ENCODE results near the gene GABRR3.

Gene GABRR3

GRCh38 chr3:98035208-98035607, at the start of gene GABRR3:
GABRR3 (minus strand) TSS chr3:98035315; CDS start chr3:98034987, 328 bp downstream.
- DNase-seq (ENCODE audit: low spot score), result no peak

- no peak for DNase-seq (ENCODE audit: low spot score)
These were observed 38.4 kb upstream of the GABRR3 start for GRCh38 chr3:98073486-98073885.

GRCh38 chr3:98070840-98071239, 35.7 kb upstream of the GABRR3 start:
- DNase-seq (ENCODE audit: low spot score), result no peak

DNA sequence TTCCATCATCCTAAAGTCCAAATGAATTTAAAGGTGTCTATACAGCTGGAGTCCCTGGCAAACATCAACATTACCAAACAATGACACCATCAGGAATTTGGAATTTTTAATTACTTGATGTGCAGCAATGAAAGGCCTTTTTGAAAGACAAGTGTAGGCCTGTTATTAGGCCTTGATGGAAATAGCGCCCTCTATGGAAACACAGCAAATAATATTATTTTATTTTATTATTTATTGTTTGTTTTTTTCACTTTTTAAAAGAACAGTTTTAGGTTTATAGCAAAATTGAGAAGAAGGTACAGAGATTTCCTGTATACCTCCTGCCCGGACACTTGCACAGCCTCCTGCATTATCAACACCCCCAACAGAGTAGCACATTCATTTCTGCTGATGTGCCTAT, 33.7 kb upstream of the GABRR3 start:
- no peak for DNase-seq (ENCODE audit: low spot score)

DNA sequence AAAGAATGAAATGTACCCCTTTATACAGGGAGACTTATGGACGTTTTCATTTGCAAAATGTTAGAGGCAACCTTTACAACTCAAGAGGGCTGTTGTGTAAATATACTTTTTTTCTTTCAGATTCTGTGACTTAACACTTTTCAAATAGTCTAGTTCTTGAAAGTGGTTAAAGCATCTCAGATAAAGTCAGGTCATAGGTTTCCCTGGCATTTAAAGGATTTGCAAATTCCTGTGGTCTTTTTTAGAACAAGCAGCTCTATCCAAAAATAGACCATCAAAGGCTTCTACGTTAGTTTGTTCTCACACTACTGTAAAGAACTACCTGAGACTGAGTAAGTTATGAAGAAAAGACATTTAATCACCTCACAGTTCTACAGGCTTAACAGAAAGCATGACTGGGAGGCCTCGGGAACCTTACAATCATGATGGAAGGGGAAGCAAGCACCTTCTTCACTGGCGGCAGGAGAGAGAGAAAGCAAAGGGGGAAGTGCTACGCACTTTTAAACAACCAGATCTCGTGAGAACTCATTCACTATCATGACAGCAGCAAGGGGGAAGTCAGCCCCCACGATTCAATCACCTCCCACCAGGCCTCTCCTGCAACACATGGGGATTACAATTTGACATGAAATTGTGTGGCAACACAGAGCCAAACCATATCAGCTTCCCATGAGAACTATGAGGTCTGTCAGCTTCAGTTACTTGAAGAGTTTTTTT, 23.3 kb upstream of the GABRR3 start:
- no peak for DNase-seq (ENCODE audit: low spot score)

DNA sequence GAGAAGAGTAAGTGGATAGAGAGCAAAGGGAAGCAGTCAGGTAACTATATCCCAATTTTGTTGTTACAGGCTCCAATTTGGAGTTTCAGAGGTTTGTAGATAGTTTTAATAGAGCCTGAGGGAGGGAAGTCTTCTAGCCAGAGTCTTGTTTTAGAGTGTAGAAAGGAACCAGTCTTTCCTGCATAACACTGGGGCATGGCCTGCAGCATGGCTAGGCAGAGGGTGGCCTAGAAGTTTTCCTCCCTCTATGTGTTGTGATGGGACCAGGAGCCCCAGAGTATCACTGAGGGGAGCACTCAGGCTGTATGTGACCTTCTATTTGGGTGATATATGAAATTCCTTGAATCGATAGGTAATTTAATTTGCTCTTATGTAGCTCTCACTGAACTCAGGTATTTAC, 22.5 kb upstream of the GABRR3 start:
- no peak for DNase-seq (ENCODE audit: low spot score)

DNA sequence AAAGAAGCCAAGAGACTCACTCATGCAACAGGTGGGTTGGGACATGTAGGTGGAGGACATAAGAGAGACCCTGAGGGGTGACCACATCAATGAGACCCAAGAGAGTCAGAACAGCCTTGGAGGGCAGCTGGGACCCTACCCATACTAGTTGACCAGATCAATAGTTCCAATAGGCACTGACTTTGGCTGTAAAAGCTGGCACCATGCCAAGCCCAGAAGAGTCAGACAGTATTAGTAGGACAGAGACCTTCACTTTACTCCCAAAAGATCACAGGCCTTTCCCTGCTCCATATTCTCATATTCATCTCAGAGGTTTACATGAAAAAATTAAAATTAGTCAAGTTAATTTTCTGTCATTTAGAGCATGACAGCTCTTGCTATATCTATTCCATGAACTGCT, 20.9 kb upstream of the GABRR3 start:
- DNase-seq (ENCODE audit: low spot score), result no peak

DNA sequence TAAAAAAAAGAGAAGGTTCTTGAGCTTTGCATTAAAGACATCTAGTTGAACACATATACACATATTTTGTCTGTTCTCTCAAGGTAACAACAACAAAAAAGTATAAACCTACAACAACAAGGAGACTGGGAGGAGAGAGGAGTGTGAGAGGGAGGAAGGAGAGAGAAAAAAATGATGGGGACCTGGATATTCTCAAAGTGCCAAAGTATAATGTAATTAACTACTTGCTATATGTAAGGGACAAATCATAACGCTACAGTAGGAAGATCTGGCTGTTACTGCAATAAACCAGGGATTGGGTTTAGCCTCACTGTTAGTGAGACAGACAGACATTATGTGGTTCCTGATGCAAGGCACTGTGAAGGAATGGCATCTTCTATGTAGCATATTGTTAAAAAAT, 14.2 kb upstream of the GABRR3 start:
- DNase-seq (ENCODE audit: low spot score), result no peak

DNA sequence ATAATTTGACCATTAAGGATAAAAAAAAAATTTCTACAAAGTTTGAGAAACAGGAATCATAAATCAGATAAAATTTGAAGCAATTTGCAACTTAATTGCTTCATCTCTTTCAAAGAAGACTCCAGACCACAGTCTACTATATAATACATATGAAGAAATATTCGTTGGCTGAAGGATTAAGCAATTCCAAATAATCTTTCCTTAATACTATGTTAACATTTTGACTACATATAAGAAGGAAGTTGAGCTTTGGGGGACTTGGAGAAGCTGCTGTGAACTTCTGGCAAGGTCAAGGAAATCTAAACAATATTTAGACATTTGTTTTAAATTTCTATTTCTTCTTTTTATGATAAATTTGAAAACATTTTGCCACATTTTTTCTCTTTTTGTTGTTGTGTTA, 13.5 kb upstream of the GABRR3 start:
- DNase-seq (ENCODE audit: low spot score), result no peak

GRCh38 chr3:98041350-98041749, 6.2 kb upstream of the GABRR3 start:
- no peak for DNase-seq (ENCODE audit: low spot score)

- DNase-seq (ENCODE audit: low spot score), result peak; percentile 79
These were observed 4.4 kb upstream of the GABRR3 start for GRCh38 chr3:98039322-98040024.

GRCh38 chr3:98038876-98039275, 3.8 kb upstream of the GABRR3 start:
- no peak for DNase-seq (ENCODE audit: low spot score)

- DNase-seq (ENCODE audit: low spot score), result no peak
These were observed 3.2 kb upstream of the GABRR3 start for GRCh38 chr3:98038286-98038685.

GRCh38 chr3:98034486-98034885, 629 bp downstream of the GABRR3 start:
- no peak for DNase-seq (ENCODE audit: low spot score)

GRCh38 chr3:98034036-98034435, 1.1 kb downstream of the GABRR3 start:
- no peak for DNase-seq (ENCODE audit: low spot score)

- no peak for DNase-seq (ENCODE audit: low spot score)
These were observed 2.2 kb downstream of the GABRR3 start for GRCh38 chr3:98032904-98033303.

- DNase-seq (ENCODE audit: low spot score), result no peak
These were observed 2.9 kb downstream of the GABRR3 start for GRCh38 chr3:98032265-98032664.

DNA sequence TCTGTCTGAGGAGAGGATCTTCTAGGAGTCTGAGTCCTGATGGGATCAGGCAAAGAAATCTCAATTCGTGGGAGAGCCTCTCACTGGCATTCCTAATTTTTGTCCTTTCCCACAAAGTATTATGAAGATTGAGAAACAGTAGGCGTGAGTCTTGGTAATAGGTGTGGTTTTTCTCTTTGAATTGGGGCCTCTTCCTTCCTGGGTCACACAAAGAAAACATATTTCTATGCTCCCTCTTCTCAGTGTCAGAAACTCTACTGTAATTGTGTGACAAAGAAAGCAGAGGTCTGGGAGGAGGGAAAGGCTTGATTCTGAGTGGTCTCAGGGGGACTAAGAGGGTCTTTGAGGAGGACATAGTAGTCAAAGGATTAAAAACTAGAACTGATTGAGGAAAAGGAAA, 6.0 kb downstream of the GABRR3 start:
- no peak for DNase-seq (ENCODE audit: low spot score)

DNA sequence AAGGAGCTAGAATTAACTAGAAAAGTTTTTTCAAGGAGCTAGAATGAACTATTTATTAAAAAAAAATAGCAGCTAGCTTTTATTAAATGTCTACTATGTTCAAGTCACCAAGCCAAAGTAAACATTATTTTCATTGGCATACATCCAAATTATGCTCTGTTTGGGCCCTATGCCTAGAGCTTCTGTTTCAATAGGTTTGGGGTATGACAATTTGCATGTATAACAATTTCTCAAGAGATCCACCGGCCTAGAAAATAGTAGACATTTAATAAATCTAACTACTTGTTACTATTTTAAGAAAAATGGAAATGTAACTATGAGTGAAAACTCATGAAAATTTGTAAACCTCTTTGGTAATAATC, 8.0 kb downstream of the GABRR3 start:
- DNase-seq (ENCODE audit: low spot score), result no peak

DNA sequence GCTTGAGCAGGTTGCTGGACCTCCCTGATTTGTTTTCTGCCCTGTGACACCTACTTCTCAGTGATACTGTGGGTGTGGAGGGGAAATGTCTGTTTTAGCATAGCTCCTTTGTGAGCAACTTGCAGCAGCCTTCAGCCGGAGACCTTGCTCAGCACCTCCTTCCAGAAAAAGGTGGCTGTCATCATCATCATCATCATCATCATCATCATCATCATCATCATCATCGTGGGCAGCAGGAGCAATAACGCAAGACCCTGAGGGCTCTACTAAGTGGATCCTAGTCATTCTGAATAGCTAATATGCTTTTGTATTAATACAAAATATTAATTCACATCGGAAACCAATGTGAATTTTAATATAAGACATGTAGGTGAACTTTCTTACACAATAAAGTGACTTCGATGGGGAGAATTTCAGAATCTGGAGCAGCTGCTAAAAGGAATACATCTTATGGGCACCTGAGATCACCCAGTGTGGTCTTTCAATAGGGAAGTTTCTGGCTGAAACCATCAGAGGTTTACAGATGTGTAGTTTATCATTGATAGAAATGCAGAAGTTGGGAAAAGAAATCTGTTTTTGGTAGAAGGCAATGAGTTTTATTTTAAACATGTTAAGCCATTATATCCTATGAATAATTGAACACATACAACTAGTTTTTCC, 8.6 kb downstream of the GABRR3 start:
- no peak for DNase-seq (ENCODE audit: low spot score)

GRCh38 chr3:98025392-98025945, 9.6 kb downstream of the GABRR3 start:
- DNase-seq (ENCODE audit: low spot score), result no peak

GRCh38 chr3:98022978-98023820, 11.9 kb downstream of the GABRR3 start:
- DNase-seq (ENCODE audit: low spot score), result peak; percentile 92
